Heart left ventricle (tissue), 16 donors: ENCODE measurements around the gene CLDN24. TPM values are rescaled to one million over a fixed set of nuclear protein-coding genes. Genes with fewer than 3 reads are reported as not detected.

Experiments used
- ATAC-seq, 4 donors: fragments of 200-7000 bp; cut with Tn5 transposase; one replicate each; pipeline ENCODE4 v1.9.1; 2020 to 2022; ENCODE audit warnings: moderate library complexity in 4 of 4, mild to moderate bottlenecking in 3 of 4, moderate number of reproducible peaks in 1 of 4
- DNase-seq, 5 donors: peaks; one replicate each; pipeline ENCODE4 v3.0.0-alpha.2; 2020
- H3K27ac ChIP-seq, 12 donors: fragments of 200-600 bp; sonication (generic) in 4 of 12; one replicate each; pipeline versions ENCODE4 v1.5.0 to v1.8.0; 2016 to 2022; ENCODE audit warnings: mild to moderate bottlenecking in 2 of 12
- H3K27me3 ChIP-seq, 9 donors: fragments of 200-600 bp; sonication (generic) in 2 of 9; one replicate each; pipeline versions ENCODE4 v1.5.1 to v1.8.0; 2016 to 2022; ENCODE audit warnings: mild to moderate bottlenecking in 3 of 9
- H3K36me3 ChIP-seq, 9 donors: fragments of 200-600 bp; sonication (generic) in 2 of 9; one replicate each; pipeline versions ENCODE4 v1.5.0 to v1.8.0; 2018 to 2022; ENCODE audit warnings: mild to moderate bottlenecking in 2 of 9
- H3K4me1 ChIP-seq, 12 donors: fragments of 200-600 bp; sonication (generic) in 4 of 12; one replicate each; pipeline versions ENCODE4 v1.5.0 to v1.8.0; 2016 to 2022; ENCODE audit warnings: mild to moderate bottlenecking in 3 of 12
- H3K4me3 ChIP-seq, 12 donors: fragments of 200-600 bp; sonication (generic) in 4 of 12; one replicate each; pipeline versions ENCODE4 v1.5.0 to v1.8.0; 2017 to 2022; ENCODE audit warnings: mild to moderate bottlenecking in 9 of 12, moderate library complexity in 4 of 12
- H3K9me3 ChIP-seq, 12 donors: fragments of 200-600 bp; sonication (generic) in 4 of 12; one replicate each; pipeline versions ENCODE4 v1.5.0 to v1.8.0; 2016 to 2022; ENCODE audit warnings: mild to moderate bottlenecking in 1 of 12
- POLR2A ChIP-seq, 2 donors: fragments of 450-650 bp; IDR thresholded peaks; one replicate each; pipeline ENCODE4 v1.6.1; 2017; ENCODE audit warnings: antibody characterized with exemption in 2 of 2, mild to moderate bottlenecking in 2 of 2, moderate library complexity in 2 of 2
- WGBS, 4 donors: extraction: QIAGEN DNeasy Blood & Tissue Kit in 2 of 4; methylation state at CpG; one replicate each; pipeline versions ENCODE4 v1.1.5 to v1.1.7; 2013 to 2018; 5-methylcytosine and 5-hydroxymethylcytosine counted together
- intact Hi-C, 10 donors: fragments of 100-400 bp; cut with DNase I; formaldehyde crosslinking; loops; one replicate each; pipeline versions ENCODE4 v1.11.1 to v1.14.2; 2022
- polyA plus RNA-seq, 2 donors: library from polyadenylated mRNA; stranded (reverse); fragments of 200-250 nt; gene quantifications; one replicate each; pipeline ENCODE4 v1.2.3, GENCODE V29; 2013
- total RNA-seq, 9 donors: library from RNA; depleted of rRNA in 2 of 9; stranded (reverse); fragments of >200 nt in 2 of 9; fragmentation: NEBNext Ultra II Directional in 3 of 9; extraction: Animal tissue kit (Norgen Biotek cat#: 25700) in 3 of 9; gene quantifications; one replicate each; pipeline versions ENCODE4 v1.1.0 to v1.2.4, GENCODE V29; 2016 to 2023
- TF ChIP-seq, protein P1 (sequence below), 12 donors: fragments of 200-600 bp; sonication (generic) in 4 of 12; IDR thresholded peaks; one replicate each; pipeline versions ENCODE4 v1.5.0 to v1.8.0; 2018 to 2022; ENCODE audit warnings: antibody characterized with exemption in 12 of 12, mild to moderate bottlenecking in 5 of 12
- donor health status: ischemic (EF 13 %, LVEDD 7.1; RV severe dilation, severe dysfunction).
- donor health status: healthy with polysubstance abuse.
- donor health status: DM: no; HTN: yes; CAD: no.
- donor health status: DM: no; HTN: no; CAD: no.
- donor health status: ischemic (EF 25% LVEDD 6.9; RV normal size, moderate dysfunction).
- donor health status: ischemic (EF 25% LVEDD 5.7; RV mildly dilated, moderate dysfunction).
- donor health status: healthy.
- donor health status: DM: yes; HTN: yes; CAD: no.
- donor health status: ischemic (EF 35%, LVEDD 5.7; RV mildly dilated, moderate dysfunction).
- donor health status: nonischemic (EF 11% LVEDD 7.7; RV severe dilation, severe dysfunction).
- donor health status: DM: yes; HTN: yes; CAD: no.
- donor health status: PGD.
- donor health status: ischemic (EF 29% LVEDD 5.4; RV normal size, mild dysfunction).
- donor health status: nonischemic (EF 23%, LVEDD 6.1; RV moderate dilation, normal function).

The CLDN24 gene
- total and polyA plus RNA-seq, 11 donors, result not detected

DNA sequence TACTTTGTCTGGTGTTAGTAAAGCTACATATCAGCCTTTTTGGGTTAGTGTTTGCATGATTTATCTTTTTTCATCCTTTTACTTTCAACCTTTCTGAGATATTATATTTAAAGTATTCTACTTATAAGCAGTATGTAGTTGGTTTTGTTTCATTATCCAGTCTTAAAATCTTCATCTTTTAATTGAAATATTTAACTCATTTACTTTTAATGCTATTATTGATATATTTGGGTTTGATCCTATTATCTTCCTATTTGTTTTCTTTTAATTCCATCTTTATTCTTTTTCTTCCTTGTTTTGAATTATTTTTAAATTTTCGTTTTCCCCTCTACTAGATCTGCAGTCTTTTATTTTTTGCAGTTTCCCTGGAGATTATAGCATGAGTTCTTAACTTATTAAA lies 46.1 kb downstream of the CLDN24 start:
- H3K4me1 ChIP-seq, result no peaks in the 10 kb centered on the region
- 0 to 97% (median 70%) methylated on average over 1 of the region's 1 CpG for WGBS, 4 donors
- no peak overlapping the region for H3K27ac ChIP-seq

DNA sequence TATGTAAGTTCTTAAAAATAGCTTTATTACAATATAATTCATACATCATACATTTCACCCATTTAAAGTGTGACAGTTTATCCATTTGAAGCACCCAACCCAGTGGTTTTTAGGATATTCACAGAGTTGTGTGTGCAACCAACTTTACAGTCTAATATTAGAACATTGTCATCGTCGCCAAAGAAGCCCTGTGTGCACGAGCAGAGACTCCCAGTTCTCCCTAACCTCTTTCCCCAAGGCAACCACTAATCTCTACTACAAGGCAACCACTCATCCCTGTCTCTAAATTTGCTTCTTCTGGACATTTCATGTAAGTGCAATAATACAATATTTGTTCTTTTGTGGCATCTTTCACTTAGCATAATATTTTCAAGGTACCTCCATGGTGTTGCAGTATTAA lies 49.8 kb downstream of the CLDN24 start:
- intact Hi-C loops, result no loop called here
- peak in 1 of 4 donors; percentile 58 for ATAC-seq
- H3K36me3 ChIP-seq, result peaks cover 0 to 87% (median 62%) of the 10 kb centered on the region in 9 donors

More for the DNA sequence above, 46.1 kb downstream of the CLDN24 start:
- no peak for ATAC-seq
- Histone ChIP-seq H3K36me3 (peaks cover 0 to 64% (median 39%) of the 10 kb centered on the region in 9 donors), H3K9me3 (peaks cover 0 to 36% (median 20%) of the 10 kb centered on the region in 12 donors), H3K4me3 (no peak overlapping the region), H3K27me3 (no peaks in the 10 kb centered on the region)
- intact Hi-C loops, result no loop called here
- TF ChIP-seq POLR2A (IDR thresholded peaks at IDR 0.05), result no peak
- TF ChIP-seq, protein P1, sequence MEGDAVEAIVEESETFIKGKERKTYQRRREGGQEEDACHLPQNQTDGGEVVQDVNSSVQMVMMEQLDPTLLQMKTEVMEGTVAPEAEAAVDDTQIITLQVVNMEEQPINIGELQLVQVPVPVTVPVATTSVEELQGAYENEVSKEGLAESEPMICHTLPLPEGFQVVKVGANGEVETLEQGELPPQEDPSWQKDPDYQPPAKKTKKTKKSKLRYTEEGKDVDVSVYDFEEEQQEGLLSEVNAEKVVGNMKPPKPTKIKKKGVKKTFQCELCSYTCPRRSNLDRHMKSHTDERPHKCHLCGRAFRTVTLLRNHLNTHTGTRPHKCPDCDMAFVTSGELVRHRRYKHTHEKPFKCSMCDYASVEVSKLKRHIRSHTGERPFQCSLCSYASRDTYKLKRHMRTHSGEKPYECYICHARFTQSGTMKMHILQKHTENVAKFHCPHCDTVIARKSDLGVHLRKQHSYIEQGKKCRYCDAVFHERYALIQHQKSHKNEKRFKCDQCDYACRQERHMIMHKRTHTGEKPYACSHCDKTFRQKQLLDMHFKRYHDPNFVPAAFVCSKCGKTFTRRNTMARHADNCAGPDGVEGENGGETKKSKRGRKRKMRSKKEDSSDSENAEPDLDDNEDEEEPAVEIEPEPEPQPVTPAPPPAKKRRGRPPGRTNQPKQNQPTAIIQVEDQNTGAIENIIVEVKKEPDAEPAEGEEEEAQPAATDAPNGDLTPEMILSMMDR (IDR thresholded peaks at IDR 0.05), result no peak
- DNase-seq, result no peak

More for the DNA sequence above, 49.8 kb downstream of the CLDN24 start:
- no peaks in the 10 kb centered on the region for H3K27me3 ChIP-seq
- H3K4me3 ChIP-seq, result no peak overlapping the region
- no peak for DNase-seq
- WGBS, 4 donors, result 39 to 62% (median 48%) methylated on average over 3 of the region's 3 CpGs
- H3K27ac ChIP-seq, result no peak overlapping the region
- H3K9me3 ChIP-seq, result peaks cover 0 to 36% (median 20%) of the 10 kb centered on the region in 12 donors
- TF ChIP-seq, protein P1 (IDR thresholded peaks at IDR 0.05), result no peak
- TF ChIP-seq POLR2A (IDR thresholded peaks at IDR 0.05), result no peak
- H3K4me1 ChIP-seq, result no peaks in the 10 kb centered on the region

Other genes with a start within 250 kb of the CLDN24 start
- 10 to 100 TPM; 21.4 to 43.0 (median 36.5) TPM for gene WWC2, start 223.2 kb downstream of the CLDN24 start, total RNA-seq
- 10 to 100 TPM in 1 of 2 donors, 1 to 10 TPM in 1; 5.4 to 16.2 TPM for gene WWC2, start 223.2 kb downstream of the CLDN24 start, polyA plus RNA-seq
- gene CLDN22, start 2.1 kb downstream of the CLDN24 start, total RNA-seq, result not detected
- gene CLDN22, start 2.1 kb downstream of the CLDN24 start, polyA plus RNA-seq, result not detected
- gene CDKN2AIP, start 122.2 kb upstream of the CLDN24 start, total RNA-seq, result 10 to 100 TPM in 4 of 9 donors, 1 to 10 TPM in 5; 8.0 to 12.5 (median 9.7) TPM
- gene CDKN2AIP, start 122.2 kb upstream of the CLDN24 start, polyA plus RNA-seq, result 1 to 10 TPM; 5.3 to 6.9 TPM
- 1 to 10 TPM; 3.6 to 6.9 (median 5.4) TPM for gene ING2, start 182.6 kb upstream of the CLDN24 start, total RNA-seq
- 10 to 100 TPM in 1 of 2 donors, 1 to 10 TPM in 1; 2.9 to 10.9 TPM for gene ING2, start 182.6 kb upstream of the CLDN24 start, polyA plus RNA-seq